ENCODE results near the gene CYP39A1. TPM values are rescaled to one million over a fixed set of nuclear protein-coding genes. Genes with fewer than 3 reads are reported as not detected.

Gene CYP39A1
- total RNA-seq, 1 donor from 2014 or later = 2.1 TPM

- Mint-ChIP-seq H3K9me3 (no peaks in the 10 kb centered on the region), H3K27me3 (ENCODE audit: low read depth) (no peaks in the 10 kb centered on the region), H3K4me3 (no peak overlapping the region), H3K4me1 (no peaks in the 10 kb centered on the region), H3K36me3 (ENCODE audit: low read depth) (no peaks in the 10 kb centered on the region), H3K27ac (ENCODE audit: unreplicated experiment) (no peak overlapping the region)
- TF ChIP-seq CTCF (conservative IDR thresholded peaks at IDR 0.05) = no peak
- no peak for DNase-seq (ENCODE audit: low read depth, low spot score)
Observed at GRCh38 chr6:46676604-46677313, 24.1 kb upstream of the CYP39A1 start.

- H3K27ac Mint-ChIP-seq (ENCODE audit: unreplicated experiment) = no peak overlapping the region
- no peaks in the 10 kb centered on the region for H3K36me3 Mint-ChIP-seq (ENCODE audit: low read depth)
- H3K27me3 Mint-ChIP-seq (ENCODE audit: low read depth) = no peaks in the 10 kb centered on the region
- H3K9me3 Mint-ChIP-seq = no peaks in the 10 kb centered on the region
- TF ChIP-seq CTCF (conservative IDR thresholded peaks at IDR 0.05) = no peak
- H3K4me1 Mint-ChIP-seq = no peaks in the 10 kb centered on the region
- no peak for DNase-seq (ENCODE audit: low read depth, low spot score)
- H3K4me3 Mint-ChIP-seq = no peak overlapping the region
Observed at GRCh38 chr6:46674410-46674809, 21.8 kb upstream of the CYP39A1 start.

GRCh38 chr6:46667377-46667776 is 14.8 kb upstream of the CYP39A1 start:
- Mint-ChIP-seq H3K4me3 (no peak overlapping the region), H3K27me3 (ENCODE audit: low read depth) (no peaks in the 10 kb centered on the region), H3K36me3 (ENCODE audit: low read depth) (no peaks in the 10 kb centered on the region), H3K4me1 (no peaks in the 10 kb centered on the region), H3K9me3 (no peaks in the 10 kb centered on the region), H3K27ac (ENCODE audit: unreplicated experiment) (no peak overlapping the region)
- DNase-seq (ENCODE audit: low read depth, low spot score) = no peak
- no peak for TF ChIP-seq CTCF (conservative IDR thresholded peaks at IDR 0.05)

- no peaks in the 10 kb centered on the region for H3K4me1 Mint-ChIP-seq
- H3K27me3 Mint-ChIP-seq (ENCODE audit: low read depth) = no peaks in the 10 kb centered on the region
- no peak overlapping the region for H3K27ac Mint-ChIP-seq (ENCODE audit: unreplicated experiment)
- DNase-seq (ENCODE audit: low read depth, low spot score) = no peak
- TF ChIP-seq CTCF (conservative IDR thresholded peaks at IDR 0.05) = no peak
- no peaks in the 10 kb centered on the region for H3K9me3 Mint-ChIP-seq
- H3K4me3 Mint-ChIP-seq = no peak overlapping the region
- no peaks in the 10 kb centered on the region for H3K36me3 Mint-ChIP-seq (ENCODE audit: low read depth)
Observed at GRCh38 chr6:46661483-46661882, 8.9 kb upstream of the CYP39A1 start.

- no peak for DNase-seq (ENCODE audit: low read depth, low spot score)
- Mint-ChIP-seq H3K27ac (ENCODE audit: unreplicated experiment) (no peak overlapping the region), H3K36me3 (ENCODE audit: low read depth) (no peaks in the 10 kb centered on the region), H3K9me3 (no peaks in the 10 kb centered on the region), H3K4me1 (peaks cover 15% of the 10 kb centered on the region), H3K27me3 (ENCODE audit: low read depth) (peaks cover 19% of the 10 kb centered on the region), H3K4me3 (no peak overlapping the region)
- TF ChIP-seq CTCF (conservative IDR thresholded peaks at IDR 0.05) = no peak
Observed at GRCh38 chr6:46657642-46658041, 5.0 kb upstream of the CYP39A1 start.
